Measurements from ENCODE around the gene FOXP1. TPM values are rescaled to one million over a fixed set of nuclear protein-coding genes. Genes with fewer than 3 reads are reported as not detected.

Gene FOXP1
- total and polyA plus RNA-seq, 9 donors = 17.6 to 28.2 (median 20.5) TPM

DNA sequence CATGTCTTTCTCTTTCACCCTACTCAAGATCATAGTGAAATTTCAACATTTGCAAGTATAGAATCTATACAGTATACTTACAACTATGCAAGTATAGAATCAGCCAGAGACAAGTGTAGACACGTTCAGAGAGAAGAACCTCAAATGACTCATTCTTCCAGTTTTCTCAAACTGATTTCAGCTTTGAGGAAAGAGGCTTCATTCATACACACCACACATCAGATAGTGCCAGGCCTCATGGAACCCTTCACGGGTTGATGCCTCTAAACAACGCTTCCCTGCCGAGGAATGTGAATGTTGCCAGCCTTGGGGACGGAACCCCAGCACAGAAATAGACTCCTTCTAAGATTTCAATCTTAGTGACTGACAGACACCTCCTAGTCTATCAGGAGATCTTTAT, 135.7 kb downstream of the FOXP1 start:
- Histone ChIP-seq H3K4me1 (ENCODE audit: control insufficient read depth, insufficient read depth, low read length) (peaks cover 10% of the 10 kb centered on the region), H3K27me3 (ENCODE audit: control insufficient read depth, insufficient read depth, low read length) (no peaks in the 10 kb centered on the region), H3K4me3 (ENCODE audit: low read length) (no peak overlapping the region), H3K9me3 (replicated peaks; ENCODE audit: control insufficient read depth, low read depth, low read length) (no peaks in the 10 kb centered on the region), H3K36me3 (ENCODE audit: control insufficient read depth, insufficient read depth, low read length) (no peaks in the 10 kb centered on the region), H3K27ac (ENCODE audit: low read length) (no peak overlapping the region)
- WGBS (ENCODE audit: insufficient coverage) = 83% methylated on average over 5 of the region's 5 CpGs
- no peak for DNase-seq

DNA sequence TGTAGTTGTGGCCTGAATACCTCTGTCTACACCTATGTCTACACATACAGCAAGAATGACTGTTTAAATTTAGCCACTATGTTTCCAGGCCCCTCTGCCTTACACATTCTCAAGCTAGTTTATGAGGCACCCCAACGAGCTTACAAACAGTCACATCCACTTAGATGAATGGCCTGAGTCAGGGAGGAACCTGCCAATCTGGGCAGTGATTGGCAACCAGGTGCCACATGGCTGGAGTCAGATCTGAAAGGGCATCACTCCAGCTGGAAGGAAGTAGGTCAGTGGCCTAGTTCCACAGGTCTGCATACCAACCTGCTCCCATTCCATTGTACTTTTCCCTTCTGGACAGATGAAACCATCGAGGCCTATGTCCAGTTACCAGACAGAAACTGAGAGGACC, 136.3 kb downstream of the FOXP1 start:
- Histone ChIP-seq H3K9me3 (replicated peaks; ENCODE audit: control insufficient read depth, low read depth, low read length) (no peaks in the 10 kb centered on the region), H3K4me1 (ENCODE audit: control insufficient read depth, insufficient read depth, low read length) (peaks cover 10% of the 10 kb centered on the region), H3K4me3 (ENCODE audit: low read length) (no peak overlapping the region), H3K36me3 (ENCODE audit: control insufficient read depth, insufficient read depth, low read length) (no peaks in the 10 kb centered on the region), H3K27ac (ENCODE audit: low read length) (no peak overlapping the region), H3K27me3 (ENCODE audit: control insufficient read depth, insufficient read depth, low read length) (no peaks in the 10 kb centered on the region)
- DNase-seq = no peak
- 86% methylated on average over 1 of the region's 2 CpGs for WGBS (ENCODE audit: insufficient coverage)

DNA sequence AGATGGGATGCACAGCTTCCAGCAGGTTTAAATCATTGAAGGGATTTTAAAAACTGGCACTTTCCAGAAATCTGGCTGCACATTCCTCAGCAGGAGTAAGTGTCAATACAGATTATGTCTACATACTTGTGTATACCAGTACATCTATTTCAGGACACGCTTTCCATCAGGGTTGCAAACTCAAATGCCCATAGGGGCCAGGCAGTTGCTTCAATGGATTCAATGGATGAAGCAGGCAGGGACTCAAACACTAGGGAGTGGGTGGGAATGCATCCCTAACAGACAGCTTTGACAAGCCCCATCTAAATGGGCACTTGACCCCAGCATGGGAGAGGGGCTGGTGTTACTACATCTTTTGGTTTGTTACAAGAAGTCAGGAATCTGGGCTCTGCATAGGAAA, 136.8 kb downstream of the FOXP1 start:
- H3K9me3 ChIP-seq (replicated peaks; ENCODE audit: control insufficient read depth, low read depth, low read length) = no peaks in the 10 kb centered on the region
- WGBS (ENCODE audit: insufficient coverage) = no CpG with 5 or more reads among the region's 1 CpG
- peaks cover 10% of the 10 kb centered on the region for H3K4me1 ChIP-seq (ENCODE audit: control insufficient read depth, insufficient read depth, low read length)
- no peaks in the 10 kb centered on the region for H3K27me3 ChIP-seq (ENCODE audit: control insufficient read depth, insufficient read depth, low read length)
- H3K36me3 ChIP-seq (ENCODE audit: control insufficient read depth, insufficient read depth, low read length) = no peaks in the 10 kb centered on the region
- H3K27ac ChIP-seq (ENCODE audit: low read length) = no peak overlapping the region
- H3K4me3 ChIP-seq (ENCODE audit: low read length) = no peak overlapping the region
- DNase-seq = no peak

DNA sequence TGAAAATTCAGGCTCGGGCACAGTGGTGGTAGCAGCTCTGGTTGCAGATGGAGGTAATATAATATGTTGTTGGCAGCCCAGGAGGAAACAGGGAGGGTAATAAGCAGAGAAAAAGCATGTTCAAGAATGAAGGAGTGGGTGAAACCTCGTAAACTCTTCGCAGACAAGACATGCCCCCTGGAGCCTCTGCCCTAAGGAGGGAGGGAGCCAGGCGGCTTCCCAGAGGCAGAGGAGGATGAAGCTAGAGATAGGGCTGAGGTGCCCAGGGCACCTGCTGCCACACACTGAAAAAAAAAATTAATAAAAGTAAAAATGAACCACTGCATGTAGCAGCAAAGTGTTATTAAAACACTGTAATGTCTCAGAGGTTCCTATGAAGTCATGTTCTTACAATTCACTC, 137.3 kb downstream of the FOXP1 start:
- 72% methylated on average over 2 of the region's 4 CpGs for WGBS (ENCODE audit: insufficient coverage)
- H3K27me3 ChIP-seq (ENCODE audit: control insufficient read depth, insufficient read depth, low read length) = no peaks in the 10 kb centered on the region
- peaks cover 13% of the 10 kb centered on the region for H3K4me1 ChIP-seq (ENCODE audit: control insufficient read depth, insufficient read depth, low read length)
- no peaks in the 10 kb centered on the region for H3K36me3 ChIP-seq (ENCODE audit: control insufficient read depth, insufficient read depth, low read length)
- H3K4me3 ChIP-seq (ENCODE audit: low read length) = no peak overlapping the region
- H3K27ac ChIP-seq (ENCODE audit: low read length) = no peak overlapping the region
- no peaks in the 10 kb centered on the region for H3K9me3 ChIP-seq (replicated peaks; ENCODE audit: control insufficient read depth, low read depth, low read length)
- DNase-seq = no peak

DNA sequence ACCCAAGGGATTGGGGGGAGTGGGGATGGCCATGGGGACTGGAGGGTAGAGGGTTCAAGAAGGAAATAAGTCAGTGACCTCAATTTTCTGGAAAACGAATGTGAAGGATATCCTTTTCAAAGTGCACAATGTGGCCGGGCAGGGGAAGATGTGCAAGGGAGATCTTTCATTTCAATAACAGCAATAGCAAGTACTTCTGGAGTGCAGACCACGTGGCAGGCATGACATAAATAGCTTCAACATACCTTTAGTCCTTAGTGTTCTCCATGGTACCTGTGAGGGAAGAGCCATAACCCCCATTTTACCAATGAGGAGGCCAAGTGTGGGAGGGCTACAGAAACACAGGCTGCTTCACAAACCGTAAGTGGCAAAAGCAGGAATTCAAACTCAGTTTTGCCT, 138.7 kb downstream of the FOXP1 start:
- 43% methylated on average over 1 of the region's 4 CpGs for WGBS (ENCODE audit: insufficient coverage)
- Histone ChIP-seq H3K27me3 (ENCODE audit: control insufficient read depth, insufficient read depth, low read length) (no peaks in the 10 kb centered on the region), H3K4me1 (ENCODE audit: control insufficient read depth, insufficient read depth, low read length) (peaks cover 13% of the 10 kb centered on the region), H3K4me3 (ENCODE audit: low read length) (no peak overlapping the region), H3K9me3 (replicated peaks; ENCODE audit: control insufficient read depth, low read depth, low read length) (no peaks in the 10 kb centered on the region), H3K36me3 (ENCODE audit: control insufficient read depth, insufficient read depth, low read length) (no peaks in the 10 kb centered on the region), H3K27ac (ENCODE audit: low read length) (peak overlapping the region; percentile 67)
- no peak for DNase-seq

DNA sequence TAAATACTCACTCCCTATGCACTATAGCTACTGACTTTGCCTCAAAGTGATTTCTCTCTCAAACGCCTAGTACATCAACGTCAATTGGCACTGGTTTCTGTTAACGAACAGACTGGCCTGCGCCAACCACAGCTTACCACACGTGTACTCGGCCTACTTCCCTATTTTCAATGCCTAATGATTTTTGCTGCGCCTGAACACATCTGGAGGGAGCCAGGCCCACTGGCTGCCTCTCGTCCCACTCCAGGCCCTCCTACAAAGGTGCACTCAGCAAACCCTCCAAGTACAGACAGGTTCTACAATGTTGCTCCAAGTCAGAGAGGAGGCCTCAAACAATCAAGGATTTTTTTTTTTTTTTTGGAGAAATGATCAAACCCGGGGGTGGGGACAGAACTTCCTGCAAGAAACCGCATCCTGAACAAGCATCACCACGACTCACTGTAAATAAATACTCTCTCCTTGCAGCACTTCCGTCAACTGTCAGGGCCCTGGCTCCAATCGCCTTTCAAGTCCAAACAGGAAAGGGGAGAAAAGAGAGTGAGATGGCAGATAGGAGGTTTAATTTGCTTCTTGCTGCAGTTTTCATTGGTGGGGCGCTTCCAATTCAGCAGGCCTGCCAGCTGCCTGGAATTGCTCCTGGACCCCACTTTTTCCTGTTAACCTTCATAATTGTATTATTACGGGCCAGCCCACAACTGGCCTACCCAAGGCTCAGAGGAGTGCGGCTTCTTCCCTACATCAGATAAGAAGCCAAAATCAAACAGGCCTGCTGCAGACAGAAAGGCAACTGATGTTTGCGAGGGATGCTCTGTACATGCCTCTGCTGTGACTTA, 139.3 kb downstream of the FOXP1 start:
- H3K27me3 ChIP-seq (ENCODE audit: control insufficient read depth, insufficient read depth, low read length) = no peaks in the 10 kb centered on the region
- peaks cover 13% of the 10 kb centered on the region for H3K4me1 ChIP-seq (ENCODE audit: control insufficient read depth, insufficient read depth, low read length)
- H3K9me3 ChIP-seq (replicated peaks; ENCODE audit: control insufficient read depth, low read depth, low read length) = no peaks in the 10 kb centered on the region
- no peak overlapping the region for H3K4me3 ChIP-seq (ENCODE audit: low read length)
- WGBS (ENCODE audit: insufficient coverage) = 86% methylated on average over 9 of the region's 17 CpGs
- no peaks in the 10 kb centered on the region for H3K36me3 ChIP-seq (ENCODE audit: control insufficient read depth, insufficient read depth, low read length)
- H3K27ac ChIP-seq (ENCODE audit: low read length) = peak overlapping the region; percentile 67
- DNase-seq = peak; percentile 69

DNA sequence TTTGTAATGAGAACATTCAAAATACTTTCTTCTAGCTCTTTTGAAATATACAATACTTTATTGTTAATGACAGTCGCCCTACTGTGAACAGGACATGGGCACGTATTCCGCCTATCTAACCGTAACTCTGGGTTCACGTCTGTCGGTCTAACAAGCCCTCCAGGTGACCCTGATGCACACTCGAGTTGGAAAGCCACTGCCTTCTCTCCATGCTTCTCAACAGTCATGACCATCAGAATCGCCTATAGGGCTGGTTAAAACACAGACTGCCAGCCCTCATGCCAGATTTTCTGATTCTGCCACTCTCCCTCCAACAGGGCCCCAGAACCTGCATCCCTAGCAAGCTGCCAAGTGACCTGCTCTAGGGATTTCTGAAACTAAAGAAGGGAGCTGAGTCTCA, 140.2 kb downstream of the FOXP1 start:
- peak overlapping the region; percentile 67 for H3K27ac ChIP-seq (ENCODE audit: low read length)
- 93% methylated on average over 8 of the region's 8 CpGs for WGBS (ENCODE audit: insufficient coverage)
- H3K36me3 ChIP-seq (ENCODE audit: control insufficient read depth, insufficient read depth, low read length) = no peaks in the 10 kb centered on the region
- no peaks in the 10 kb centered on the region for H3K27me3 ChIP-seq (ENCODE audit: control insufficient read depth, insufficient read depth, low read length)
- H3K4me3 ChIP-seq (ENCODE audit: low read length) = no peak overlapping the region
- peaks cover 13% of the 10 kb centered on the region for H3K4me1 ChIP-seq (ENCODE audit: control insufficient read depth, insufficient read depth, low read length)
- no peak for DNase-seq
- H3K9me3 ChIP-seq (replicated peaks; ENCODE audit: control insufficient read depth, low read depth, low read length) = no peaks in the 10 kb centered on the region

DNA sequence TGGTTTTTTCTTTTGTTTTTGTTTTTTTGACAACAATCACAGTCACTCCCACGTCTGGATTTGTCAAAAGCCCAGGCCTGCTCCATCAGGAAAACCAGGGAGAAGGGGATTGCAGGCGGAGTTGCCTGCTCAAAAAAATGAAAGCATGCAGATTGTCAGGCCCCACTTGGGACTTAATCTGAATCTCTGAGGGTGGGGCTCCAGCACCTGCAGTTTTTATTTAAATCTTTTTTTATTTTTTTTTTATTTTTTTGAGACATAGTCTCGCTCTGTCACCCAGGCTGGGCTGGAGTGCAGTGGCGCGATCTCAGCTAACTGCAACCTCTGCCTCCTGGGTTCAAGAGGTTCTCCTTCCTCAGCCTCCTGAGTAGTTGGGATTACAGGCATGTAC, 140.9 kb downstream of the FOXP1 start:
- Histone ChIP-seq H3K27me3 (ENCODE audit: control insufficient read depth, insufficient read depth, low read length) (no peaks in the 10 kb centered on the region), H3K4me1 (ENCODE audit: control insufficient read depth, insufficient read depth, low read length) (peaks cover 13% of the 10 kb centered on the region), H3K9me3 (replicated peaks; ENCODE audit: control insufficient read depth, low read depth, low read length) (no peaks in the 10 kb centered on the region), H3K36me3 (ENCODE audit: control insufficient read depth, insufficient read depth, low read length) (no peaks in the 10 kb centered on the region), H3K4me3 (ENCODE audit: low read length) (no peak overlapping the region), H3K27ac (ENCODE audit: low read length) (no peak overlapping the region)
- DNase-seq = no peak
- 100% methylated on average over 2 of the region's 5 CpGs for WGBS (ENCODE audit: insufficient coverage)

DNA sequence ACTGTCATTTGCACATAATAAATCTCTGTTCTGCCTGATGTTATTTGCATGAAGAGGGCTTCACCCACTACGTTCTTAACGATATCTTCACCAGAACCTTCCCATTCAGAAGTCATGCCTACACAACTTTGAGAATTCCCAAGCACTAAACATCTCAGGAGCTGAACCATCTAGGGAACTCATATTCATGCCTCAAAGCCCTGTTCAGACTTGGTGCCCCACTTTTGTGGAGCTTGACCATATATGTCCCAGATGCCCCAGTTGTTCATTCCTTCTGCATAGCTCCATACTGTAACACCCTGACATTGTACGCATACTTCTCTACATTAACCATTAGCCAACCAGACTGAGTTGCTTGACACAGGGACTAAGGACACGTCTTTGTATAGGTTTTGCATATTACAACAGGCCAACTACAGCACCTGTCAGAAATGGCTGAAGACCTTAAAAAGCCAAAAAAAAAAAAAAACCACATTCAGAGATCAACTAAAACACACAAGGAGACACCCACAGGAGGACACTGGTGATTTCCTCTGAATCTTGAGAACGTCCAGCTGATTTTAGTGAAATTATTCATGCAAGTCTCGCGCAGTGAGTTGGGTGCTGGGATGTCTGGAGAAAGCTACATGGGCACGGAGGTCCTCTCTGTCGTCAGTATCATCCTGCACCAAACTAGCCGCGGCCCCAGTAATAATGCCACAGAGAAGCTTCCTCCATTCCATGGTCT, 141.4 kb downstream of the FOXP1 start:
- WGBS (ENCODE audit: insufficient coverage) = 93% methylated on average over 8 of the region's 11 CpGs
- H3K4me1 ChIP-seq (ENCODE audit: control insufficient read depth, insufficient read depth, low read length) = peaks cover 13% of the 10 kb centered on the region
- no peak for DNase-seq
- no peaks in the 10 kb centered on the region for H3K27me3 ChIP-seq (ENCODE audit: control insufficient read depth, insufficient read depth, low read length)
- no peak overlapping the region for H3K27ac ChIP-seq (ENCODE audit: low read length)
- no peak overlapping the region for H3K4me3 ChIP-seq (ENCODE audit: low read length)
- no peaks in the 10 kb centered on the region for H3K36me3 ChIP-seq (ENCODE audit: control insufficient read depth, insufficient read depth, low read length)
- no peaks in the 10 kb centered on the region for H3K9me3 ChIP-seq (replicated peaks; ENCODE audit: control insufficient read depth, low read depth, low read length)

DNA sequence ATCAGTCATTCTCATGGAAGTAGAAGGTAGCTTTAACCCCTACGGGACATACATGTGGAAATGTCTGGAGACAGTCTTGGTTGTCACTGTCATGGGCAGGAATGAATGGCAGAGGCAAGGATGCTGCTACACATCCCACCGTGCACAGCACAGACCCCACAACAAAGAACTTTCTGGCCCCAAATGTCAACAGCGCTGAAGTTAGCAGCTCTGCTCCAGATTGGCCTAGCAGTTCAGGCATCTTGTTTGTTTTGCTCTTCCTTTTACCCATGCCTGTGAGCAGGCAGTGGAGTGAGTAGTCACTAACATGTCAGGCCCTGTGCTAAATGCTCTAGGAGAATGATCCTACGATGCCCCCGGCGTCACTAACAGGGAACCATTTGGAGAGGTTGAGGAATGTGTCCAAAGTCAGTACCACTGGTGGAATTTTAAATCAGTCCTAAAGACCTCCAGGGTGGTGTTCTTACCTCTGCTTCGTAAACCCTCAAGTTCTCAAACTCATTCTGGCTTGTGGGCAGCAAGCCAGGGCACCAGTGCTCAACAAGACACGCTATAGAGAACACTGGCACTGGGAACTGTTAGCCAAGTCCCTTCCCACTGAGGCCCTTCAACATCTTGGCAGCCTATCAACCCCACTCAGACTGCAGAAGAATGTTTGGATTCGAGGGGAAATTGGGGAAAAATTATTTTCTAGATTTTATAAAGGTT, 142.2 kb downstream of the FOXP1 start:
- Histone ChIP-seq H3K36me3 (ENCODE audit: control insufficient read depth, insufficient read depth, low read length) (no peaks in the 10 kb centered on the region), H3K4me1 (ENCODE audit: control insufficient read depth, insufficient read depth, low read length) (peaks cover 13% of the 10 kb centered on the region), H3K9me3 (replicated peaks; ENCODE audit: control insufficient read depth, low read depth, low read length) (no peaks in the 10 kb centered on the region), H3K4me3 (ENCODE audit: low read length) (no peak overlapping the region), H3K27me3 (ENCODE audit: control insufficient read depth, insufficient read depth, low read length) (no peaks in the 10 kb centered on the region), H3K27ac (ENCODE audit: low read length) (no peak overlapping the region)
- 78% methylated on average over 6 of the region's 9 CpGs for WGBS (ENCODE audit: insufficient coverage)
- DNase-seq = no peak
